Measurements from ENCODE around the gene KITLG.
"Not testable (repeated sequence)": the region's sequence is repeated elsewhere in the genome, so short reads cannot be mapped to it uniquely, and the experiment has no call there.

The KITLG gene, protein sequence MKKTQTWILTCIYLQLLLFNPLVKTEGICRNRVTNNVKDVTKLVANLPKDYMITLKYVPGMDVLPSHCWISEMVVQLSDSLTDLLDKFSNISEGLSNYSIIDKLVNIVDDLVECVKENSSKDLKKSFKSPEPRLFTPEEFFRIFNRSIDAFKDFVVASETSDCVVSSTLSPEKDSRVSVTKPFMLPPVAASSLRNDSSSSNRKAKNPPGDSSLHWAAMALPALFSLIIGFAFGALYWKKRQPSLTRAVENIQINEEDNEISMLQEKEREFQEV

DNA sequence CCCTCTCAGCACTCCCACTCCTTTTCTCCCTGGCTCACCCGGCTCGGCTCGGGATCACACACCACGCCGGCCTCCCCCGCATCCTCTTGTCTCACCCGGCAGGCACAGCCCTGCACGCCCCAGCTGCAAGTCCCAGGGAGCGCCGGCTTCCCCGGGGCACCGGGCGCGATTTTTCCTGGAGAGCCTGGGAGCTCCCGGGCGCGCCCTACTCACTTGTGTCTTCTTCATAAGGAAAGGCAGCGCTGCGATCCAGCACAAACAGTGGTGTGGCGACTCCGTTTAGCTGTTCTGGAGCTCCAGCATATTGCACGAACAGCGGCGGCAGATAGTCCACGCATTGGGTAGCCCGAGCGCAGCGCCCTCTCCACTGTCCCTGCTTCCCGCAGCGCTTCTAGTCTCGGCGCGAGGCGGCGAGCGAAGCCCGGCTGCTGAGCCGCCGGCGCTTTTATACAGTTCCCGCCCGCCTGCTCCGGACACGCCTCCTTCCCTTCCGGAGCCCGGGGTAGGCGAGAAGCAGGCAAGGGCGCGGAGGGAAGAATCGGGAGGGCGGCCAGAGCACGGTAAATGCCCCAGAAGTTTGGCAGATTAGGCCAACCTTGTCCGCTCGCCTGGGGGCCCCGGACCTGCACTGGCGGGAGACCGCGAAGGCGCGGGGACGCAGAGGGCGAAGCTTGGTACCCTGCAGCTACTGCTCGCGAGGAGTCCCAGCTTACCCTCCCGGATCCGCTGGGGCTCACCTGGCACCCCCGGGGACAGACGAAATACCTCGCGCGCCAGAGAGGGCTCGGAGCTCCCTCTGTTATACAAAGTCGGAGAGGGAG is at the start of gene KITLG:
TSS of gene KITLG (minus strand) at position 421 of the 821 bp plus-strand sequence. CDS start at position 228, 193 bp downstream.
- DNase-seq = peak; percentile 91

DNA sequence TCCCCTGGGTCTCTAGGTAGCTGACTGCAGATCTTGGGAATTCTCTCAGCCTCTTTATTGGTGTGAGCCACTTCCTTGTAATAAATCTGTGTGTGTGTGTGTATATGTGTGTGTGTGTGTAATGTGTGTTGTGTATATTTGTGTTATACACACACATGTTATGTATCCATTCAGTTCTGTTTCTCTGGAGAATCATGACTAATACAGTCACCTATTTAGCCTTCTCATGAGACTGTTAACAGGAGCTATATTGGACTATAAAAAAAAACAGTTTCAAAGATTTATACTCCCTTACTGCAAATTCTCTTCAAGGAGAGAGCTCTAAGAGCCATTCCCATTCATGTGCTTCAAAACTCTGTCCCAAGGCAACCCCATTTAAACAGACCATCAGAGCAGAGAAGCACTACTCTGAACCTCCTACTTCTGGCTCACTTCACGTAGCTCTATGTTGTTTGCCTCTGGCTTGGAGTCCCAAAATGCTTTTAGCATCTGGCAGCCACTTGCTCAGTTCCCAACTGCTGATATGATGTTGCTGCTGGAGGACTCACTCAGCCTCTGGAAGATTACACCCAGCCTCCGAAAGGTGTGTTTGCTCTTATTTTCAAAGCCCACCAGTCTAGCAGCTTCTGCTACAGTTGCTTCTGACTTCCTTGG is 48.7 kb upstream of the KITLG start:
- DNase-seq = no peak

- DNase-seq = not testable (repeated sequence)
Observed at GRCh38 chr12:88628035-88628434, 47.8 kb upstream of the KITLG start.

DNA sequence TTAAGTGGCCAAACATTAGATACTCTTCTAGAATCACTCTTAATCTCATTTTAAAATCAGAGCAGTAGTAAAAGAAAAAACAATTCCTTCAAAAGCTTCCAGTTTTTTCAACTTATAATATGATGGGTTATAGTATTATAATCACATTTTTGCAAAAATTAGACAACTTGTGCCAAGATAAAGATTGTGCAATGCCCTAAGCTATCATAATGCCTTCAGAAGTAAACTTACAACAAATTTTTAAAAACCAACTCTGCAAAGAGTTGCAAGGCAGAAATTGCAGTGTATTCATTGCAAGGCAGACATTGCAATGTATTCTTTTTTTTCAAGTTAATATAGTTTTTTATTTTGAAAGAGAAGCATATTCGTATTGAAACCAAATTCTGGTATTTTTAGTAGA is 47.2 kb upstream of the KITLG start:
- no peak for DNase-seq

DNA sequence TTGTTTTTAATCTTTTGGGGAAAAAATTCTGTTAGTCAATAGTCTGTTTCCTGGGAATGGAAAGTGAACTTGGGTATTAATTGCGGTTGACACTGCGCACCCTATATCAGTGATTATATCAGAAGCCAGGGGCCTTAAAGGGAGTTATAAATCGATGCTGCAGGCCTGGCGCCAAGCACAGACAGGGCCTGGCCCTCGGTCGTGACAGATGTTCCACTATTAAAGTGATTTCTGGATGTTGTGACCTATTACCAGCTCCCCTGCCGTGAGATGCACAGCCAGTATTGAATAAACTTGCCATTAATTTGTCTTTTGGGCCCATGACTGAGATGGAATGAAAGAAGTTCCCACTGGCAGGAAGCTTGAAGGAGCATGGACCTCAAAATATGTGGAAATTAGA is 45.1 kb upstream of the KITLG start:
- DNase-seq = no peak

DNA sequence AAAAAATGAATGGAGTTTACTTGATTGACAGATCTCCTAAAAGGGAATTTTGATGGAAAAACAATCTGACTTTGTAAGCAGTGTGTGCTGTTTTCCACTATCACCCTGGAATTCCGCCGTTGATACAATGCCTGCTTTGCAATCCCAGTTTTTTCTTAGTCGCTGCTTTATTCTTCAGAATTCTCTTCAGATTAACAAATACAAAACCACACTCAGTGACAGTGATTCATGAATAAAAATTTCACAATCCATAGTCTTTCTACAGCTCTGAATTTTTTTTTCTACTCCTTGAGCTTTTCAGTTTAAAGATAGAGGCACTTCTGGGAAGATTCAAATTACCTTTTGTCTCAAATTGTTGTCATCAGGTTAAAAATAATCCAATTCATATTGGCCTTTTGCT is 44.6 kb upstream of the KITLG start:
- peak; percentile 73 for DNase-seq

DNA sequence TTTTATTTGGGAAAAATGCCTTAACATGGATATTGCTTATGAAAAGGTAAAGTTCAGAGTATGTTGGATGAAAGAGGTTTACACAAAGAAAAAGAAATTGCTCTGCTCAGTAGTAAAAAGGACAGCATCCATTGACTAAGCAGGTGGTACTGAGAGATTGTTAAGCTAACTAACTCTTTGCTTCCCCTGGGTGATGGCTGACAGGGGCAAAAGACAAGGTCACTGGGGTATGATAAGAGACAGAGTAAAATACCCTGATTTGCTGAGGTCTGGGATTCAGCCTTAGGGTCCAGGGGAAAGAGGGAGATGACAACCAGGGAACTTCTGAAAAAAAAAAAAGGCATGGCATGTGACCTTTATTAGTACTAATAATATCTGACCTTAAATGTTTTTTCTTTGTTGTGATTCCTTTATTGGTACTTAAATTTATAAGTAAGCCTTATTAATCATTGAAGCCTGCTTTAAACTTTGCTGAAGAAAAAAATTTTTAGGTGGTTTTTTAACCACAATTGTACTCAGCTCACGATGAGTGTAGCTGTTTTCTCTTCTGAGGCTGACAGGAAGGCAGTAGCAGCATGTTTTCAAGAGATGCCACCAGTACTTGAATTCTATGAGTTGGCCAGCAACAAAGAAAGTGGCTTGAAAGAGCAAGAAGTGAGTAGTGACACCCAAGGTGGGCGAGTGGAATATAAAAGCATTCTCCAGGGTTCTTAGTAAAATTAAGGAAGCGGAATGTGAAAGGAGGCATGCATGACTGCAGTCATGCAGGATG is 43.7 kb upstream of the KITLG start:
- DNase-seq = no peak

- no peak for DNase-seq
Observed at GRCh38 chr12:88617352-88617751, 37.1 kb upstream of the KITLG start.

- peak; percentile 23 for DNase-seq
Observed at GRCh38 chr12:88615490-88615889, 35.2 kb upstream of the KITLG start.

DNA sequence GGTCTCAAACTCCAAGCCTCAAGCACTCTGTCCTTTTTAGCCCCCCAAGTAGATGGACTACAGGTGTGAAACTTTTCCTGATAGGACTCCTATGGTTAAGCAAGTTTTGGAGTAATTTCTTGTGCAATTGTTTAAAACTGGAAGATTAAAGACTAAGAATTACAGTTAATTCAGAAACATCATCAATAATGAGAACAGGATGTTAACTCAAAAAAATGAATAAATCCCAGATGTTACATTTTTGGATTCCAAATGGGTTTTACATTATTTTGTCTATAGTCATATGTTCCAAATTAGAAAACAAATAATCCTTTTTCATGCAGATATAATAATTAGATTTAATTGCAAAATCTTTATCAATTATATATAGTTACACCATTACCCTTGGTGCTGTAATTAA is 24.4 kb upstream of the KITLG start:
- no peak for DNase-seq

DNA sequence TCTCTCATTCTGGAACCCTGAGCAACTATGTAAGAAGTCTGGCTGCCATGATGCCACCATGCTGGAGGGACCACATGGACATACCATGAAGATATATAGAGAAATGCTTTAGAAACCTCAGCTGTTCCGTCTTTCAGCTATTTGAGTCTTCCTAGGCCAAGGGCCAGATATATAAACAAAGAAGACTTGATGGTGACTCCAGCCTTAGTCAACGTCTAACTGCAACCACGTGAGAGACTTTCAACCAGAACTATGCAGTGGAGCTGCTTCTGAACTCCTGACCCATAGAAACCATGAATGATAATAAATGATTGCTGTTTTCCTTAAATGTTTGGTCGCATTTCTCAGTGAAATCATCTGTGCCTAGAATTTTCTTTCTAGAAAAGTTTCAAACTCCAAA is 20.0 kb upstream of the KITLG start:
- peak; percentile 89 for DNase-seq

GRCh38 chr12:88597365-88597764 is 17.1 kb upstream of the KITLG start:
- DNase-seq = no peak

- DNase-seq = no peak
Observed at GRCh38 chr12:88595697-88596096, 15.4 kb upstream of the KITLG start.

GRCh38 chr12:88594780-88595179 is 14.5 kb upstream of the KITLG start:
- DNase-seq = no peak

GRCh38 chr12:88591343-88591742 is 11.1 kb upstream of the KITLG start:
- peak; percentile 34 for DNase-seq

DNA sequence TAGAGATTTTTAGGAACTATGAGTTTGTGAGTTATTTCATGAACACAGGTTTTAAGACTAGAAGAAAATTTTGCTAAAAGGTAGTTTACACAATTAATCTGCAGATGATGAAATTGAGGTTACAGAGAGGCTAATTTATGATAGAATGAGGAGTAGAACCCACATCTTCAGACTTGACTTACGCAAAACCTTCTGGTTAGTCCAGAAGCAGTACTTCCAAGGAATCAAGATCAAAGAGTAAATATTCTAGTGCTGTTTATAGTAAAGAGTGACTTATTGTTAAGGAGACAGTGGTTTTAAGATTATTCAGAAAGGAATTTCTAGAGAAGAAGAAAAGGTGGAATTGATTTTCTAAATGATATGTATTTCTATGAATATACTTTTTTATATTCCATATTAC is 10.6 kb upstream of the KITLG start:
- peak; percentile 32 for DNase-seq

DNA sequence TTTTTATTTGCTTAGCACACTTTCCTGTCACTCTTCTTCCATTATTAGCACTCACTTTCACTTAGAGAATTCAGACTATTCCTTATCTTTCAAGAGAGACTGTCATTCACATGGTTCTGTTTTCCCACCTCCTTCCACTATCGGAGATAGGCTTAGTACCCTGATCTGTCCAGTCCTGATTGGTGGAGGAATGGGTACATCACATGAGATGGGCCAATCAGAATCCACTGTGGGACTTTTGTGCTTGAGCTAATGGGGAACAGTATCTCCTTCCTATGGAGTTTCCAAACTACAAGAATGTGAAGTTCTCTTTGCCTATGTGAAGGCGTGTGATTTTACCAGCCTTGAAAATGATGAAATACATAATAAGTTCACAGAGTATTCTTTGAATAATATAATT is 4.8 kb upstream of the KITLG start:
- DNase-seq = no peak

DNA sequence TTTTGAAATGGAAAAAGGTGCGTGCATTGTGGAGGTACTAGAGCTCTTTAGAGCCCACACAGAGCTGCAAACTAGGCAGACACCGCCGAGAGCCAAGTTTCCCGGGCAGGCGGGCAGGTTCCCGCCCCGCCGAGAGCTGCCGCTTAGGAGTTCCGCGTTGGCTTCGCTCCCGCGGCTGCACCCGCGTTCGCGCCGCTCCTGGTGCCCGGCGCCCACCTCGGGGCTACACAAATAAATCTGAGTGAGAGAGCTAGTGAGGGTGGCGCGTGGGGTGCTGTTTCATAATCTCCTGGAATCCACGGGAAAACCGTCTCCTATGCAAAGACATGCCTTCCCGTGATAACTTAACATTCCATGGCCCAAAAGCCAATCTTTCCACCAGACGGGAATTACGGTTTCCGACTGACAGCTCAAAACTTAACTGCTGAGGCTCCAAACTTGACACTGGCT is 645 bp downstream of the KITLG start:
- DNase-seq = no peak

- peak; percentile 56 for DNase-seq
Observed at GRCh38 chr12:88579161-88579517, 1.1 kb downstream of the KITLG start.

GRCh38 chr12:88578276-88579160 is 1.8 kb downstream of the KITLG start:
- DNase-seq = peak; percentile 39

DNA sequence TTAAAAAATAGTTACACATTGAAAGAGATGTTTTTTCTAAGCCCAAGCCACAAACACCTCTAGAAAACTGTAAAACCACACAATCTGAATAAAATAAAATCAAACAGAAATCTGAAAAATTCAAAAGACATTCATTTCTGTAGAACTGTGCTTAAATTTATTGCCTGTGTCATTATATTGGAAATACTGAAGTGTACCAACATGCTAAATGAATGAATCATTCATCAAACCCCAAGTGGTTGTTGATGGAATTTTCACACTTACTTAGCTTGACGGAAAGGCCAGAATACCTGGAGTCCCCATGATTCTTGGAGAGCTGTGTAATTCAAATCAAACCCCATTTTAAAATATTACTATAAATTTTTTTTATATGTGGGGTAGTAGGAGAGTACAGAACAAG is 2.7 kb downstream of the KITLG start:
- DNase-seq = peak; percentile 69

GRCh38 chr12:88576866-88577265 is 3.4 kb downstream of the KITLG start:
- no peak for DNase-seq
